GM21619 (cell line): ENCODE results near the gene CUL9.

Experiments
- ATAC-seq: cut with Tn5 transposase; IDR thresholded peaks from one replicate; pipeline ENCODE4 v1.9.1; 2021; ENCODE audit not compliant: unreplicated experiment

The CUL9 gene

GRCh38 chr6:43193929-43194328, 11.9 kb downstream of the CUL9 start:
- ATAC-seq, result no peak

GRCh38 chr6:43196337-43196736, 14.3 kb downstream of the CUL9 start:
- no peak for ATAC-seq

- ATAC-seq, result no peak
Measured at GRCh38 chr6:43199912-43200311, 17.9 kb downstream of the CUL9 start.

GRCh38 chr6:43200541-43200940, 18.5 kb downstream of the CUL9 start:
- ATAC-seq, result no peak

- no peak for ATAC-seq
Measured at GRCh38 chr6:43202451-43202850, 20.5 kb downstream of the CUL9 start.

GRCh38 chr6:43203029-43203717, 21.2 kb downstream of the CUL9 start:
- ATAC-seq, result no peak

GRCh38 chr6:43203718-43204095, 21.7 kb downstream of the CUL9 start:
- ATAC-seq, result no peak

GRCh38 chr6:43204271-43205105, 22.5 kb downstream of the CUL9 start:
- no peak for ATAC-seq

GRCh38 chr6:43205849-43206248, 23.9 kb downstream of the CUL9 start:
- ATAC-seq, result no peak

- ATAC-seq, result no peak
Measured at GRCh38 chr6:43207286-43207685, 25.3 kb downstream of the CUL9 start.

GRCh38 chr6:43211955-43212354, 30.0 kb downstream of the CUL9 start:
- ATAC-seq, result no peak

- ATAC-seq, result no peak
Measured at GRCh38 chr6:43213431-43213830, 31.4 kb downstream of the CUL9 start.

- no peak for ATAC-seq
Measured at GRCh38 chr6:43215066-43215465, 33.1 kb downstream of the CUL9 start.

- ATAC-seq, result no peak
Measured at GRCh38 chr6:43216200-43216599, 34.2 kb downstream of the CUL9 start.

- no peak for ATAC-seq
Measured at GRCh38 chr6:43217351-43217750, 35.4 kb downstream of the CUL9 start.

GRCh38 chr6:43219119-43219518, 37.1 kb downstream of the CUL9 start:
- ATAC-seq, result no peak

GRCh38 chr6:43219814-43220213, 37.8 kb downstream of the CUL9 start:
- ATAC-seq, result no peak

- no peak for ATAC-seq
Measured at GRCh38 chr6:43220439-43220951, 38.5 kb downstream of the CUL9 start.

- no peak for ATAC-seq
Measured at GRCh38 chr6:43221046-43221972, 39.3 kb downstream of the CUL9 start.

- no peak for ATAC-seq
Measured at GRCh38 chr6:43222418-43223059, 40.5 kb downstream of the CUL9 start.

GRCh38 chr6:43223175-43223574, 41.2 kb downstream of the CUL9 start:
- no peak for ATAC-seq
